Lower leg skin (tissue), 4 donors: Measurements from ENCODE around the gene KAZN. TPM values are rescaled to one million over a fixed set of nuclear protein-coding genes. Genes with fewer than 3 reads are reported as not detected.
A peak's percentile ranks its signal among the peaks of the same experiment; 100 is the strongest.

Experiments
- DNase-seq, 2 donors: peaks; one replicate each; pipeline ENCODE4 v3.0.0-alpha.2; 2019; ENCODE audit warnings: low spot score in 2 of 2
- H3K4me3 ChIP-seq: fragments of 200-600 bp; sonication (generic); 2 replicates; pipeline ENCODE4 v1.5.1; 2017; ENCODE audit warnings: mild to moderate bottlenecking, low read depth; ENCODE audit not compliant: poor library complexity, severe bottlenecking
- CTCF ChIP-seq, 3 donors: fragments of 450-650 bp; IDR thresholded peaks; one replicate each; pipeline ENCODE4 v1.5.1; 2016; ENCODE audit warnings: antibody characterized with exemption in 3 of 3, mild to moderate bottlenecking in 3 of 3, moderate library complexity in 2 of 3
- POLR2A ChIP-seq, 2 donors: fragments of 450-650 bp; IDR thresholded peaks; one replicate each; pipeline ENCODE4 v1.6.1; 2016 to 2017; ENCODE audit warnings: antibody characterized with exemption in 2 of 2, mild to moderate bottlenecking in 1 of 2, moderate library complexity in 1 of 2
- WGBS, 2 donors: methylation state at CpG; one replicate each; pipeline ENCODE4 v1.1.5; 2018; 5-methylcytosine and 5-hydroxymethylcytosine counted together
- intact Hi-C: fragments of 100-400 bp; cut with DNase I; formaldehyde crosslinking; loops from one replicate; pipeline ENCODE4 v1.15.0; 2023; ENCODE audit warnings: low total_unique reads
- total RNA-seq, 4 donors: library from RNA; depleted of rRNA; stranded (reverse); fragments of >200 nt; gene quantifications; one replicate each; pipeline ENCODE4 v1.1.0, GENCODE V29; 2016

Gene KAZN
- total RNA-seq, 4 donors from 2014 or later, result 21.4 to 36.0 (median 28.4) TPM

GRCh38 chr1:14627608-14628489 is 29.4 kb downstream of the KAZN start:
- WGBS, 2 donors, result 45 to 54% methylated on average over 17 of the region's 17 CpGs
- TF ChIP-seq CTCF (IDR thresholded peaks at IDR 0.05) (no peak), POLR2A (IDR thresholded peaks at IDR 0.05) (no peak)
- intact Hi-C loops, result no loop called here
- DNase-seq, result peak in 1 of 2 donors; percentile 78
- H3K4me3 ChIP-seq, result no peak overlapping the region

- WGBS, 2 donors, result 86 to 91% methylated on average over 16 of the region's 16 CpGs
- TF ChIP-seq CTCF (IDR thresholded peaks at IDR 0.05) (no peak), POLR2A (IDR thresholded peaks at IDR 0.05) (no peak)
- peak in 1 of 2 donors; percentile 68 for DNase-seq
- no peak overlapping the region for H3K4me3 ChIP-seq
- intact Hi-C loops, result no loop called here
Measured at GRCh38 chr1:14629363-14630014, 31.0 kb downstream of the KAZN start.

GRCh38 chr1:14630986-14631385 is 32.5 kb downstream of the KAZN start:
- 90 to 97% methylated on average over 5 of the region's 5 CpGs for WGBS, 2 donors
- DNase-seq, result peak in 1 of 2 donors; percentile 50

GRCh38 chr1:14631421-14631820 is 32.9 kb downstream of the KAZN start:
- H3K4me3 ChIP-seq, result no peak overlapping the region
- WGBS, 2 donors, result 89 to 92% methylated on average over 10 of the region's 10 CpGs
- TF ChIP-seq CTCF (IDR thresholded peaks at IDR 0.05) (no peak), POLR2A (IDR thresholded peaks at IDR 0.05) (no peak)
- DNase-seq, result peak in 1 of 2 donors; percentile 73
- intact Hi-C loops, result no loop called here

More at GRCh38 chr1:14630986-14631385, 32.5 kb downstream of the KAZN start:
- TF ChIP-seq CTCF (IDR thresholded peaks at IDR 0.05) (no peak), POLR2A (IDR thresholded peaks at IDR 0.05) (no peak)
- H3K4me3 ChIP-seq, result no peak overlapping the region
- intact Hi-C loops, result no loop called here

- intact Hi-C loops, result no loop called here
- TF ChIP-seq CTCF (IDR thresholded peaks at IDR 0.05), result no peak
- no peak for TF ChIP-seq POLR2A (IDR thresholded peaks at IDR 0.05)
- peak in 1 of 2 donors; percentile 5 for DNase-seq
- H3K4me3 ChIP-seq, result no peak overlapping the region
- WGBS, 2 donors, result 62 to 69% methylated on average over 5 of the region's 5 CpGs
Measured at GRCh38 chr1:14634486-14634885, 36.0 kb downstream of the KAZN start.
